Measurements from ENCODE around the gene PKP3.
"Not testable (repeated sequence)": the region's sequence is repeated elsewhere in the genome, so short reads cannot be mapped to it uniquely, and the experiment has no call there.

The PKP3 gene

GRCh38 chr11:396948-397548 is 3.0 kb downstream of the PKP3 start:
- no peak for DNase-seq

- no peak for DNase-seq
Observed at GRCh38 chr11:398826-399225, 4.8 kb downstream of the PKP3 start.

- no peak for DNase-seq
Observed at GRCh38 chr11:399731-400211, 5.8 kb downstream of the PKP3 start.

- DNase-seq = no peak
Observed at GRCh38 chr11:400241-400689, 6.3 kb downstream of the PKP3 start.

GRCh38 chr11:401196-401595 is 7.2 kb downstream of the PKP3 start:
- not testable (repeated sequence) for DNase-seq

- DNase-seq = no peak
Observed at GRCh38 chr11:403021-403760, 9.2 kb downstream of the PKP3 start.

GRCh38 chr11:403761-404431 is 9.9 kb downstream of the PKP3 start:
- no peak for DNase-seq

DNA sequence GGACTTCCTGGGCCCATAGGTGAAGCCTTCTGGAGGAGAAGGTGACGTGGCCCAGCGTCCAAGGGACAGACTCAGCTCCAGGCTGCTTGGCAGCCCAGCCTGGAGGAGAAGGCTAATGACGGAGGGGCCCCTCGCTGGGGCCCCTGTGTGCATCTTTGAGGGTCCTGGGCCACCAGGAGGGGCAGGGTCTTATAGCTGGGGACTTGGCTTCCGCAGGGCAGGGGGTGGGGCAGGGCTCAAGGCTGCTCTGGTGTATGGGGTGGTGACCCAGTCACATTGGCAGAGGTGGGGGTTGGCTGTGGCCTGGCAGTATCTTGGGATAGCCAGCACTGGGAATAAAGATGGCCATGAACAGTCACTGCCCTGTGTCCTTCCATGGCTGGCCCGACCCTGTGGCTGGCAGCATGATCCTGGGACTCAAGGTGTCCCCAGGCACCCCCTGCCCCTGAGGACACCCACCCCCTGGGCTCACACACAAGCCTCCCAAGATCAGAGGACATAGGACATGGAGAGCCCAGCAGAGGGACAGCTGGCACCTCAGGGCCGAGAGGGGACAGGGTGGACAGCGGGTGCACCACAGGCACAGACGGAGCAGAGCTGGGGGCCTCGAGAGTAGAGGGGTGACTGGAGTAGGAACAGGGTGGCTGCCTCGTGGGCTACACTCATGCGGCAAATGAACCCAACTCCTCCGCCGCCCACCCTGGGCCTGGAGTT is 10.7 kb downstream of the PKP3 start:
- DNase-seq = no peak

DNA sequence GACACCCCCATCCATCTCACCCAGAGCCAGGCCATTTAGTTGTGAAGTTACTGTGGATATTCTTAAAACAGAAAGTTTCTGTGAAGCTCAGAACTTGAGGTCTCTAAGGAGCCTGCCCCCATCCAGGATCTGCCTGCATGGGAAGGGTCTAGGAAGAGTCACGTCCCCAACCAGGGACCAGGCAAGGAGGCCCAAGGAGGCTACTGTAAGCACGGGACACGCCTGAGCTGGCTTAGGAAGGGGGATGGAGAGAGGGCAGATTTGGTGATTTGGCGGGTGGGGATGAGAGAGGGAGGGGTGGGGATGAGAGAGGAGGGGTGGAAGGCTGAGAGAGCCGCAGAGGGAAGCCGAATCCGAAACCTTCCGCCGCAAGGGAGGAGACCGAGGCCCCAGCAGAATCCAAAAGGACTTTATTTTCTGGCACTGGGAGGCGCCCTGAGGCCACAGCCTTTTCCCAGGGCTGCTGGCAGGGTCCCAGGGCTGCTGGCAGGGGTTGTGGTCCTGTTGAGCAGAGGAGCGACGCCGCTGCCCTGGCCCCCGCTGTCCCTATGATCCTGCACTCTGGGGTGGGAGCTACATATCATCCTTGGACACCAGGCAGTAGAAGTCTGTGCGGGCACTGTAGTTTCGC is 11.4 kb downstream of the PKP3 start:
- DNase-seq = no peak

DNA sequence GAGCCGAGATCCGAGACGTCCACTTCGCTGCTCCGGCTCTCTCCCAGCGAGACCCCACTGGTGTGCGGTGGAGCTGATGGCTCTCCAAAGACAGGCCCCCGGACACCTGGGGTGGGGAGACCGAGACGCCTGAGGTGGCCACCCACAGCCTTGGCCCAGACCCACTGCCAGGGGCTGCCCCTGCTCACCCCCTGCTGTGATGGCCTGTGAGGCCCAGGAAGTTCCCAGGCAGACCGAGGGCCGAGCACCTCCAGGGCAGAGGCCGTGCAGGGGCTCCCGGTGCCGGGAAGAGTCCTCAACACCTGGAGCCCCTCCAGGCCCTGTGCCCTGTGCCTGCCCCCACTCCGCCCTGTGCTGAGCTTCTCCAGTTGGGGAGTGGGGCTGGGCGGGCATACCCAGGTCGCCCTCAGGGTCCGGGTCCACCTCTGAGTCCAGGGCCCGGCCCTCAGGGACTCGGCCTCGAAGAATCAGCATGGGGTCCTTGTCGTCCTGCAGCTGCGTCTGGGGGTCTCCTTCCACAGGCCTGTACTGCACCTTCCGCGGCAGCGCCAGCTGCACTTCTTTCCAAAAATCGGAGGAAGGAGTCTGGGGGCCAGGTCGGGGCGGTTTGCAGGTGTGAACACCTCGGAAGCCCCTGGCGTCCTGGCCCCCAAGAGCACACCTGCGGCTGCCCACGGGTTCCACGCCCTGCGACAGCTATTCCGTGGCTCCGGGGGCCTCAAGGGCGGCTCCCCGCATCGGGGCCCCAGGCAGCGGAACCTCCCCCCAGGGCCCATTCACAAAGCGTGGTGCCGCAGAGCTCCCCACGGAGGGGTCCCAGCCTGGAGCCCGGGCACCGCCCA is 12.2 kb downstream of the PKP3 start:
- no peak for DNase-seq

DNA sequence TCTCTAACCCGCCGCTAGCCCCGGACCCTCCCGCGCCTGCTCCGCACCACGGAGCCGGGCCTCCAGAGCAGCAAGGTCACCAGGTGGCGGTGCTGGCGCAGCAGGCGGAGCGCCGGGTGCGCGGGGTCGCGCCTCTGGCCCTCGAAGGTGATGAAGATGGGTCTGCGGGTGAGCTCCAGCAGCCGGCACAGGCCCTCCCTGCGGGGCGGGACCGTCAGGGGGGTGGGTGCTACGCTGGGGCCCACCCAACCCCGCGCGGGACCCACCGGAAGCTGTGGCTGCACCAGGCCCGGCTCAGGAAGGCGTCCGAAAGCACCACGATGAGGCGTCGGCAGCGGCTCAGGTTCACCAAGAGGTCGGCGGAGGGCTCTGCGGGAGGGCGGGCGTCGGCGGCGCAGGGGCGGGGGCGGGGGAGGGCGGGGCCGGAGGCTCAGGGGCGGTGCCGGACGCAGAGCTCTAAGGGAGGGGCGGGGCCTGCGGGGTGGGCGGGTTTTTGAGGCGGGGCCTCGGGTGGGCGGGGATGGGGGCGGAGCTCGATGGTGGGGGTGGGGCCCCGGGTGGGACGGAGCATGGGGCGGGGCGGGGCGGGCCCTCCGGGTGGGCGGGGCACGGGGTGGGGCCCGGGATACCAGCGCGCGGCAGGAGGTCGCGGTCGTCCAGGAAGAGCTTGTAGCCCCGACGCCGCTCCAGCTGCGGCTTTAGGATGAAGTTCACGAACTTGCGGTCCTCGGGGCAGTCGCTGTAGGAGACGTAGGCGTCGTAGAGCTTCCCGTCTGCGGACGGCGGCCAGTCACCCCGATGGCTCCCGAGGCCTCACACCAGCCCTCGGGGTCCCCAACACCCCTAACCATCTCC is 13.0 kb downstream of the PKP3 start:
- peak; percentile 89 for DNase-seq

DNA sequence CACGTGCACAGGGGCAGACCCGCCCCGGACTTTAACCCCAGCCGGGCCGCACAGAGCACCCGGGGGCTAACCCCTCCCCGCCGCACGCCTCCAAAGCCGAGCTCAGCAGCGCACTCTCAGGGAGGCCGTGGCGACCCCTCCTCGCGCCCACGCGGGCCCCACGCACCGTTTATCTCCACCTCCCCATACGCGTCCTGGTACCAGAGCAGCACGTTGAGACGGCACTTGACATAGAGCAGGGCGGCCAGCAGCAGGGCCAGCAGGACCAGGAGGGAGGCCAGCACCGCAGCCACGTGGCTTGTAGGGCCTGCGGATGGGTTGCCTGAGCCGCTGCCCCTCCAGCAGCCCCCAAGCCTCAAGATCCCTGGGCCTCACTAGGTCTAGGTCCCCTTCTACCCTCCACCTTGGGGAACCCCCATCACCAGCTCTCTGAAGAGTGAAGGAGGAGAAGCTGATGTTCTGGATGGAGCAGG is 13.7 kb downstream of the PKP3 start:
- no peak for DNase-seq

- no peak for DNase-seq
Observed at GRCh38 chr11:408154-409007, 14.4 kb downstream of the PKP3 start.

DNA sequence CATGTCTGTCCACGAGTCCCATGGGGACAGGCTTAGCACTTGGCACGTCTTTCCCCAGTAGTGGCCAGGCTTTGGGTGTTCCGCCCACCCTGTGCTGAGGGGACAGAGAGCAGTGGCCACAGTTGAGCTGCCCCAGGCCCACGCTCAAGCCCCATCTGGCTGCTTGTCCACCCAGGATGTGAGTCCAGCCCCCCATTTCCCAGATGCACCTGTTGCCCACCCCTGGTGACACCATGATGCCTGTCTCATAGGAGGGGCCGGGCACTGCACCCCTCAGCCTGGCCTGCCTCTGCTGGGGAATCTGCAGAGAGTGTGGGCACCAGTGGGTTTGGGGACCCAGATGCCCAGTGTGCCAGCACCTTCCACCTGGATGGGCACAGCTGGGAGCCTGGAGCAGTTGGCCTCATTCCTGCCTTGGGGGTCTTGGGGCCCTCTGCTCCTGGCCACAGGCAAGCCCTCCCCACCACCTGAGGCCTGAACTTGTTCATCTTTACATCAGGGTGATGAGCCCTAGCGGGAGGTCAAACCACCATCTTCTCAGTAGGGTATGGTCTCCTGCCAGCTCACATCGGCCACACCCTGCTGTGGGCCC is 15.1 kb downstream of the PKP3 start:
- DNase-seq = no peak

GRCh38 chr11:409600-410483 is 15.8 kb downstream of the PKP3 start:
- no peak for DNase-seq

- DNase-seq = not testable (repeated sequence)
Observed at GRCh38 chr11:410711-411110, 16.7 kb downstream of the PKP3 start.

DNA sequence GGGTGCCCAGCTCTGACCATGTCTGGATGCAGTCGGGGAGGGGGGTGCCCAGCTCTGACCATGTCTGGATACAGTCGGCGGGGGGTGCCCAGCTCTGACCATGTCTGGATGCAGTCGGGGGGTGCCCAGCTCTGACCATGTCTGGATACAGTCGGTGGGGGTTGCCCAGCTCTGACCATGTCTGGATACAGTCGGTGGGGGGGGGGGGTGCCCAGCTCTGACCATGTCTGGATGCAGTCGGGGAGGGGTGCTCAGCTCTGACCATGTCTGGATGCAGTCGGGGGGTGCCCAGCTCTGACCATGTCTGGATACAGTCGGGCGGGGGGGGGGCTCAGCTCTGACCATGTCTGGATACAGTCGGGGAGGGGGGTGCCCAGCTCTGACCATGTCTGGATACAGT is 17.5 kb downstream of the PKP3 start:
- not testable (repeated sequence) for DNase-seq

DNA sequence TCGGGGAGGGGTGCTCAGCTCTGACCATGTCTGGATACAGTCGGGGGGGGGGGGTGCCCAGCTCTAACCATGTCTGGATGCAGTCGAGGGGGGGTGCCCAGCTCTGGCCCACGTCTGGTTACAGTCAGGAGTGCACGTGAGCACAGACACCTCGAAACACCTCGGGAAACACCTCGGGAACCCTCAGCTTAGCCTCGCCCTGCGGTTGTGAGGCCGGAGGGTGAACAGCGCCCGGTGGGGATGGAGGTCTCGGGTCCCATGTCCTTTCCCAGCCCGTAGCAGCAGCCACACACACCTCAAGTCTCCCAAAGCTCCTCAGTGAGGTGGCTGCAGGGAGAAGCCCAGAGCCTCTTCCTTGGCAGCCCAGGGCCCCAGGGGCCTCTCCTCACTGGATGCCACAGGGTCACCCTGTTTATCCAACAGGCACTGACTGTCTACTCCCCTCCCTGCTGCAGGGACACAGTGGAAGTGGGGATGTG is 18.7 kb downstream of the PKP3 start:
- no peak for DNase-seq
